HG03442 (cell line): ENCODE results near the gene MARCOL.
"Not testable (repeated sequence)": the region's sequence is repeated elsewhere in the genome, so short reads cannot be mapped to it uniquely, and the experiment has no call there.

Source experiments
- ATAC-seq: cut with Tn5 transposase; IDR thresholded peaks from one replicate; pipeline ENCODE4 v1.9.1; 2021; ENCODE audit warnings: mild to moderate bottlenecking, moderate library complexity; ENCODE audit not compliant: unreplicated experiment

MARCOL gene

GRCh38 chr5:148261221-148261620 is 22.9 kb downstream of the MARCOL start:
- no peak for ATAC-seq

- no peak for ATAC-seq
Measured at GRCh38 chr5:148267962-148268361, 29.6 kb downstream of the MARCOL start.

- ATAC-seq = no peak
Measured at GRCh38 chr5:148268566-148268965, 30.2 kb downstream of the MARCOL start, which contains the start of gene SPINK13. SPINK13 (plus strand) TSS chr5:148268794; CDS start chr5:148270073, 1,279 bp downstream.

- ATAC-seq = not testable (repeated sequence)
Measured at GRCh38 chr5:148275129-148275528, 36.8 kb downstream of the MARCOL start.

- ATAC-seq = not testable (repeated sequence)
Measured at GRCh38 chr5:148280893-148281292, 42.6 kb downstream of the MARCOL start.

- not testable (repeated sequence) for ATAC-seq
Measured at GRCh38 chr5:148281336-148281735, 43.0 kb downstream of the MARCOL start.

GRCh38 chr5:148290271-148291195 is 52.2 kb downstream of the MARCOL start:
- peak; percentile 50 for ATAC-seq
